Measurements from ENCODE around the gene KIAA0825.

- TF ChIP-seq POLR2A (IDR thresholded peaks at IDR 0.05): no peak
- TF ChIP-seq CTCF (IDR thresholded peaks at IDR 0.05): no peak
- TF ChIP-seq EP300 (IDR thresholded peaks at IDR 0.05): no peak
Observed at GRCh38 chr5:94366811-94367210, 251.6 kb downstream of the KIAA0825 start.

All from tibial nerve (tissue), 4 donors.